Stimulated activated CD8-positive, alpha-beta memory T cell treated with anti-CD3 and anti-CD28 coated beads, Interleukin-4, amount 100 ng/mL, for 4 hours (primary cell): ENCODE measurements around the gene ALKBH4.
"Not testable (repeated sequence)": the region's sequence is repeated elsewhere in the genome, so short reads cannot be mapped to it uniquely, and the experiment has no call there.

Experiments used
- DNase-seq, 2 donors: peaks; one replicate each; pipeline ENCODE4 v3.0.0-alpha.2; 2020; ENCODE audit warnings: low read depth in 2 of 2, low spot score in 1 of 2

Gene ALKBH4

GRCh38 chr7:102455596-102455995 lies 9.1 kb downstream of the ALKBH4 start:
- DNase-seq: no peak

- DNase-seq: not testable (repeated sequence)
Measured at GRCh38 chr7:102454932-102455331, 9.7 kb downstream of the ALKBH4 start.

- no peak for DNase-seq
Measured at GRCh38 chr7:102454468-102454867, 10.2 kb downstream of the ALKBH4 start.

GRCh38 chr7:102453319-102453718 lies 11.3 kb downstream of the ALKBH4 start:
- no peak for DNase-seq

- DNase-seq: no peak
Measured at GRCh38 chr7:102452451-102452850, 12.2 kb downstream of the ALKBH4 start.

GRCh38 chr7:102451371-102452054 lies 13.2 kb downstream of the ALKBH4 start:
- no peak for DNase-seq

- no peak for DNase-seq
Measured at GRCh38 chr7:102450242-102450641, 14.4 kb downstream of the ALKBH4 start.

GRCh38 chr7:102449136-102449535 lies 15.5 kb downstream of the ALKBH4 start:
- DNase-seq: no peak

GRCh38 chr7:102447311-102447710 lies 17.4 kb downstream of the ALKBH4 start:
- DNase-seq: no peak

GRCh38 chr7:102446387-102447156 lies 18.1 kb downstream of the ALKBH4 start:
- DNase-seq: no peak

GRCh38 chr7:102445674-102446071 lies 19.0 kb downstream of the ALKBH4 start:
- DNase-seq: no peak

- no peak for DNase-seq
Measured at GRCh38 chr7:102444961-102445673, 19.5 kb downstream of the ALKBH4 start.

GRCh38 chr7:102439963-102440795 lies 24.5 kb downstream of the ALKBH4 start:
- no peak for DNase-seq

GRCh38 chr7:102436118-102436517 lies 28.5 kb downstream of the ALKBH4 start:
- no peak for DNase-seq

- no peak for DNase-seq
Measured at GRCh38 chr7:102434039-102434486, 30.6 kb downstream of the ALKBH4 start.

GRCh38 chr7:102433219-102434038 lies 31.2 kb downstream of the ALKBH4 start, which contains the start of gene ORAI2:
TSS of gene ORAI2 (plus strand) at chr7:102433575. CDS start at chr7:102438957, 5,382 bp downstream.
- DNase-seq: peak; percentile 73 to 81

- no peak for DNase-seq
Measured at GRCh38 chr7:102432442-102433218, 32.0 kb downstream of the ALKBH4 start.

- peak in 1 of 2 donors; percentile 44 for DNase-seq
Measured at GRCh38 chr7:102431617-102432298, 32.9 kb downstream of the ALKBH4 start.
